Skeletal muscle satellite cell (primary cell): ENCODE data around the gene MAPKAPK2.
A peak's percentile ranks its signal among the peaks of the same experiment; 100 is the strongest.
"Not testable (repeated sequence)": the region's sequence is repeated elsewhere in the genome, so short reads cannot be mapped to it uniquely, and the experiment has no call there.

ENCODE experiments used
- H3K27me3 ChIP-seq: 2 replicates; pipeline ENCODE4 v1.7.0; 2013; ENCODE audit warnings: low read length; ENCODE audit not compliant: control insufficient read depth, insufficient read depth
- H3K36me3 ChIP-seq: 2 replicates; pipeline ENCODE4 v1.7.0; 2013; ENCODE audit warnings: mild to moderate bottlenecking, control low read depth, low read length; ENCODE audit not compliant: insufficient read depth
- H3K4me1 ChIP-seq: 2 replicates; pipeline ENCODE4 v1.7.0; 2013; ENCODE audit warnings: low read length; ENCODE audit not compliant: control insufficient read depth, insufficient read depth
- H3K4me2 ChIP-seq: 2 replicates; pipeline ENCODE4 v1.7.0; 2013; ENCODE audit warnings: mild to moderate bottlenecking, low read length
- H3K4me3 ChIP-seq: 2 replicates; pipeline ENCODE4 v1.7.0; 2013; ENCODE audit warnings: low read length
- H3K9ac ChIP-seq: 2 replicates; pipeline ENCODE4 v1.7.0; 2013; ENCODE audit warnings: mild to moderate bottlenecking, low read depth, low read length, moderate library complexity
- H3K9me3 ChIP-seq: replicated peaks from 2 replicates; pipeline ENCODE4 v1.7.0; 2013; ENCODE audit warnings: mild to moderate bottlenecking, control low read depth, low read length

The MAPKAPK2 gene

GRCh38 chr1:206760590-206760989 lies 75.9 kb downstream of the MAPKAPK2 start:
- Histone ChIP-seq H3K4me3 (no peak overlapping the region), H3K4me2 (no peak overlapping the region), H3K9ac (no peak overlapping the region), H3K9me3 (no peaks in the 10 kb centered on the region), H3K4me1 (no peaks in the 10 kb centered on the region), H3K27me3 (peaks cover 26% of the 10 kb centered on the region), H3K36me3 (no peaks in the 10 kb centered on the region)

- no peaks in the 10 kb centered on the region for H3K36me3 ChIP-seq
- no peak overlapping the region for H3K4me3 ChIP-seq
- peaks cover 23% of the 10 kb centered on the region for H3K27me3 ChIP-seq
- no peak overlapping the region for H3K9ac ChIP-seq
- H3K4me2 ChIP-seq: no peak overlapping the region
- H3K9me3 ChIP-seq: no peaks in the 10 kb centered on the region
- H3K4me1 ChIP-seq: peaks cover 4% of the 10 kb centered on the region
Observed at GRCh38 chr1:206761159-206761768, 76.6 kb downstream of the MAPKAPK2 start.

GRCh38 chr1:206762741-206763364 lies 78.1 kb downstream of the MAPKAPK2 start:
- not testable (repeated sequence) for H3K9ac ChIP-seq, H3K9me3 ChIP-seq, H3K4me3 ChIP-seq, H3K4me1 ChIP-seq, H3K4me2 ChIP-seq, H3K36me3 ChIP-seq
- H3K27me3 ChIP-seq: peaks cover 21% of the 10 kb centered on the region

- not testable (repeated sequence) for H3K9ac ChIP-seq, H3K4me3 ChIP-seq, H3K4me2 ChIP-seq, H3K36me3 ChIP-seq, H3K9me3 ChIP-seq
- H3K27me3 ChIP-seq: peaks cover 24% of the 10 kb centered on the region
- H3K4me1 ChIP-seq: peaks cover 10% of the 10 kb centered on the region
Observed at GRCh38 chr1:206765771-206766170, 81.1 kb downstream of the MAPKAPK2 start.

- Histone ChIP-seq H3K36me3 (no peaks in the 10 kb centered on the region), H3K4me1 (peaks cover 11% of the 10 kb centered on the region), H3K9ac (no peak overlapping the region), H3K27me3 (peaks cover 25% of the 10 kb centered on the region), H3K9me3 (no peaks in the 10 kb centered on the region), H3K4me2 (peak overlapping the region; percentile 34), H3K4me3 (no peak overlapping the region)
Observed at GRCh38 chr1:206766251-206766856, 81.6 kb downstream of the MAPKAPK2 start.

- Histone ChIP-seq H3K4me3 (no peak overlapping the region), H3K36me3 (no peaks in the 10 kb centered on the region), H3K27me3 (peaks cover 36% of the 10 kb centered on the region), H3K4me1 (peaks cover 11% of the 10 kb centered on the region), H3K9ac (no peak overlapping the region), H3K9me3 (no peaks in the 10 kb centered on the region), H3K4me2 (no peak overlapping the region)
Observed at GRCh38 chr1:206768472-206769303, 84.0 kb downstream of the MAPKAPK2 start.

- Histone ChIP-seq H3K4me1 (peaks cover 11% of the 10 kb centered on the region), H3K4me3 (no peak overlapping the region), H3K4me2 (no peak overlapping the region), H3K9ac (no peak overlapping the region), H3K27me3 (peaks cover 35% of the 10 kb centered on the region), H3K9me3 (no peaks in the 10 kb centered on the region), H3K36me3 (no peaks in the 10 kb centered on the region)
Observed at GRCh38 chr1:206769304-206769731, 84.6 kb downstream of the MAPKAPK2 start.

GRCh38 chr1:206770531-206771337 lies 86.0 kb downstream of the MAPKAPK2 start, which contains the start of gene IL19:
TSS of gene IL19 (plus strand) at chr1:206770773. CDS start at chr1:206836663, 65,890 bp downstream.
- H3K4me1 ChIP-seq: peaks cover 11% of the 10 kb centered on the region
- H3K27me3 ChIP-seq: peaks cover 36% of the 10 kb centered on the region
- no peak within 1 kb of the TSS for H3K9ac ChIP-seq
- no peaks in the 10 kb centered on the region for H3K9me3 ChIP-seq
- H3K4me3 ChIP-seq: no peak within 1 kb of the TSS
- no peak within 1 kb of the TSS for H3K4me2 ChIP-seq
- no peaks in the 10 kb centered on the region for H3K36me3 ChIP-seq

GRCh38 chr1:206771338-206771692 lies 86.6 kb downstream of the MAPKAPK2 start:
- peaks cover 40% of the 10 kb centered on the region for H3K27me3 ChIP-seq
- no peaks in the 10 kb centered on the region for H3K9me3 ChIP-seq
- no peak overlapping the region for H3K4me2 ChIP-seq
- H3K4me1 ChIP-seq: peaks cover 7% of the 10 kb centered on the region
- no peaks in the 10 kb centered on the region for H3K36me3 ChIP-seq
- no peak overlapping the region for H3K4me3 ChIP-seq
- no peak overlapping the region for H3K9ac ChIP-seq

GRCh38 chr1:206772243-206772937 lies 87.7 kb downstream of the MAPKAPK2 start, which contains the start of gene IL10:
TSS of gene IL10 (minus strand) at chr1:206772494. CDS start at chr1:206772435, 59 bp downstream.
- Histone ChIP-seq H3K27me3 (peaks cover 40% of the 10 kb centered on the region), H3K4me3 (no peak within 1 kb of the TSS), H3K9ac (no peak within 1 kb of the TSS), H3K4me2 (no peak within 1 kb of the TSS), H3K36me3 (no peaks in the 10 kb centered on the region), H3K4me1 (peaks cover 3% of the 10 kb centered on the region), H3K9me3 (no peaks in the 10 kb centered on the region)
